Right hindlimb (tissue), 1 donor: ENCODE data around the gene PDIA2.

ENCODE experiments used
- DNase-seq: peaks from one replicate; pipeline ENCODE4 v3.0.0-alpha.2; 2018

The PDIA2 gene

GRCh38 chr16:280991-281659, 1.8 kb upstream of the PDIA2 start:
- no peak for DNase-seq

- no peak for DNase-seq
Observed at GRCh38 chr16:281660-282255, 1.2 kb upstream of the PDIA2 start.

GRCh38 chr16:282491-282890, 473 bp upstream of the PDIA2 start:
- no peak for DNase-seq

- no peak for DNase-seq
Observed at GRCh38 chr16:284204-285120, 1.5 kb downstream of the PDIA2 start.

GRCh38 chr16:285146-286055, 2.4 kb downstream of the PDIA2 start:
- no peak for DNase-seq

- no peak for DNase-seq
Observed at GRCh38 chr16:286491-287297, 3.7 kb downstream of the PDIA2 start.

- DNase-seq, result no peak
Observed at GRCh38 chr16:287298-287811, 4.4 kb downstream of the PDIA2 start.

GRCh38 chr16:287981-288920, 5.3 kb downstream of the PDIA2 start:
- DNase-seq, result no peak

- DNase-seq, result no peak
Observed at GRCh38 chr16:289395-289997, 6.5 kb downstream of the PDIA2 start.

GRCh38 chr16:290015-290680, 7.2 kb downstream of the PDIA2 start:
- no peak for DNase-seq

- no peak for DNase-seq
Observed at GRCh38 chr16:290681-291405, 7.9 kb downstream of the PDIA2 start.

- no peak for DNase-seq
Observed at GRCh38 chr16:291539-291938, 8.6 kb downstream of the PDIA2 start.

- DNase-seq, result no peak
Observed at GRCh38 chr16:293043-293775, 10.2 kb downstream of the PDIA2 start.

- no peak for DNase-seq
Observed at GRCh38 chr16:296276-296675, 13.3 kb downstream of the PDIA2 start.

- DNase-seq, result no peak
Observed at GRCh38 chr16:296806-297510, 14.0 kb downstream of the PDIA2 start.

GRCh38 chr16:297832-298231, 14.9 kb downstream of the PDIA2 start:
- DNase-seq, result no peak

- no peak for DNase-seq
Observed at GRCh38 chr16:301235-301634, 18.3 kb downstream of the PDIA2 start.
